Liver (tissue), 9 donors: Measurements from ENCODE around the gene ANKRD17. TPM values are rescaled to one million over a fixed set of nuclear protein-coding genes. Genes with fewer than 3 reads are reported as not detected.
"Not testable (repeated sequence)": the region's sequence is repeated elsewhere in the genome, so short reads cannot be mapped to it uniquely, and the experiment has no call there.

Source experiments
- DNase-seq: peaks from one replicate; pipeline ENCODE4 v3.0.0-alpha.2; 2017; ENCODE audit warnings: low spot score
- H3K27ac ChIP-seq, 2 donors: one replicate each; pipeline ENCODE4 v1.7.0; 2013; ENCODE audit warnings: inconsistent platforms in 2 of 2, low read length in 2 of 2, control low read depth in 1 of 2, low read depth in 1 of 2, mild to moderate bottlenecking in 1 of 2
- H3K27me3 ChIP-seq, 4 donors: one replicate each; pipeline versions ENCODE4 v1.6.1 to v1.7.0; 2013; ENCODE audit warnings: low read length in 3 of 4, inconsistent platforms in 1 of 4, mild to moderate bottlenecking in 1 of 4, moderate library complexity in 1 of 4; ENCODE audit not compliant: control insufficient read depth in 4 of 4, insufficient read depth in 4 of 4
- H3K36me3 ChIP-seq, 4 donors: one replicate each; pipeline versions ENCODE4 v1.6.1 to v1.7.0; 2013; ENCODE audit warnings: low read length in 3 of 4, mild to moderate bottlenecking in 3 of 4, low read depth in 1 of 4, moderate library complexity in 1 of 4; ENCODE audit not compliant: control insufficient read depth in 4 of 4, insufficient read depth in 3 of 4
- H3K4me1 ChIP-seq, 4 donors: one replicate each; pipeline versions ENCODE4 v1.6.1 to v1.7.0; 2013; ENCODE audit warnings: low read length in 3 of 4, mild to moderate bottlenecking in 3 of 4, moderate library complexity in 1 of 4; ENCODE audit not compliant: control insufficient read depth in 4 of 4, insufficient read depth in 4 of 4
- H3K4me3 ChIP-seq, 3 donors: one replicate each; pipeline versions ENCODE4 v1.6.1 to v1.7.0; 2013; ENCODE audit warnings: low read length in 3 of 3, control low read depth in 1 of 3, low read depth in 1 of 3, mild to moderate bottlenecking in 1 of 3
- H3K9ac ChIP-seq, 2 donors: one replicate each; pipeline ENCODE4 v1.7.0; 2013; ENCODE audit warnings: low read length in 2 of 2, mild to moderate bottlenecking in 2 of 2, moderate library complexity in 2 of 2, control low read depth in 1 of 2, low read depth in 1 of 2
- H3K9me3 ChIP-seq, 4 donors: one replicate each; pipeline versions ENCODE4 v1.6.1 to v1.7.0; 2013; ENCODE audit warnings: low read length in 3 of 4; ENCODE audit not compliant: control insufficient read depth in 4 of 4
- EGR1 ChIP-seq, 2 donors: IDR thresholded peaks; 2 replicates each; pipeline ENCODE4 v1.6.1; 2016 to 2018; ENCODE audit warnings: antibody characterized with exemption in 2 of 2, low read depth in 2 of 2
- FOXA1 ChIP-seq: IDR thresholded peaks from 2 replicates; pipeline ENCODE4 v1.6.1; 2016; ENCODE audit warnings: antibody characterized with exemption
- FOXA2 ChIP-seq: IDR thresholded peaks from 2 replicates; pipeline ENCODE4 v1.6.1; 2016; ENCODE audit warnings: antibody characterized with exemption
- GABPA ChIP-seq, 2 donors: IDR thresholded peaks in 1 of 2; conservative IDR thresholded peaks in 1 of 2; 2 replicates each; pipeline ENCODE4 v1.6.1; 2016; ENCODE audit warnings: antibody characterized with exemption in 2 of 2, mild to moderate bottlenecking in 1 of 2, moderate library complexity in 1 of 2
- HNF4A ChIP-seq, 2 donors: conservative IDR thresholded peaks; 2 replicates each; pipeline ENCODE4 v1.6.1; 2016; ENCODE audit warnings: antibody characterized with exemption in 2 of 2, mild to moderate bottlenecking in 2 of 2
- HNF4G ChIP-seq: IDR thresholded peaks from 2 replicates; pipeline ENCODE4 v1.6.1; 2016; ENCODE audit warnings: antibody characterized with exemption
- JUND ChIP-seq, 2 donors: IDR thresholded peaks; 2 replicates each; pipeline ENCODE4 v1.6.1; 2016; ENCODE audit warnings: antibody characterized with exemption in 2 of 2
- NR2F2 ChIP-seq: IDR thresholded peaks from 2 replicates; pipeline ENCODE4 v1.6.1; 2016; ENCODE audit warnings: antibody characterized with exemption
- RAD21 ChIP-seq, 2 donors: IDR thresholded peaks; 2 replicates each; pipeline ENCODE4 v1.6.1; 2016; ENCODE audit warnings: antibody characterized with exemption in 2 of 2, mild to moderate bottlenecking in 2 of 2
- RXRA ChIP-seq, 2 donors: IDR thresholded peaks; 2 replicates each; pipeline ENCODE4 v1.6.1; 2017 to 2018; ENCODE audit warnings: antibody characterized with exemption in 2 of 2, mild to moderate bottlenecking in 1 of 2
- SP1 ChIP-seq: IDR thresholded peaks from 2 replicates; pipeline ENCODE4 v1.6.1; 2018; ENCODE audit warnings: antibody characterized with exemption, mild to moderate bottlenecking
- TAF1 ChIP-seq: conservative IDR thresholded peaks from 2 replicates; pipeline ENCODE4 v1.6.1; 2016; ENCODE audit warnings: antibody characterized with exemption, mild to moderate bottlenecking
- YY1 ChIP-seq: IDR thresholded peaks from 2 replicates; pipeline ENCODE4 v1.6.1; 2016; ENCODE audit warnings: antibody characterized with exemption, mild to moderate bottlenecking
- WGBS: extraction: QIAGEN DNeasy Blood & Tissue Kit; methylation state at CpG from one replicate; pipeline ENCODE4 v1.1.7; 2013; 5-methylcytosine and 5-hydroxymethylcytosine counted together
- polyA plus RNA-seq, 2 donors: library from polyadenylated mRNA; stranded (reverse) in 1 of 2; unstranded in 1 of 2; fragments of 200-250 nt in 1 of 2; fragments of >200 nt in 1 of 2; fragmentation: Nextera tagmentation in 1 of 2; extraction: Ambion mirVana in 1 of 2; gene quantifications; one replicate each; pipeline versions ENCODE4 v1.2.1 to v1.2.3, GENCODE V29; 2013 to 2015
- total RNA-seq, 2 donors: library from RNA; depleted of rRNA; stranded (reverse); fragments of >200 nt; gene quantifications; one replicate each; pipeline ENCODE4 v1.2.3, GENCODE V29; 2014
- TF ChIP-seq, protein P1 (sequence below): IDR thresholded peaks from 2 replicates; pipeline ENCODE4 v1.6.1; 2016; ENCODE audit warnings: antibody characterized with exemption
- TF ChIP-seq, protein P2 (sequence below): IDR thresholded peaks from 2 replicates; pipeline ENCODE4 v1.6.1; 2016; ENCODE audit warnings: antibody characterized with exemption, mild to moderate bottlenecking
- TF ChIP-seq, protein P3 (sequence below): IDR thresholded peaks from 2 replicates; pipeline ENCODE4 v1.6.1; 2016; ENCODE audit warnings: antibody characterized with exemption
- TF ChIP-seq, protein P4 (sequence below): fragments of 150-350 bp; IDR thresholded peaks from 2 replicates; pipeline ENCODE4 v1.5.1; 2017; ENCODE audit warnings: improper control_type of control experiment, low read depth, low read length; ENCODE audit not compliant: missing input control
- TF ChIP-seq, protein P5 (sequence below): IDR thresholded peaks from 2 replicates; pipeline ENCODE4 v1.6.1; 2016; ENCODE audit warnings: antibody characterized with exemption
- donor health status: healthy.
- donor health status: healthy.
- donor health status: healthy.
- donor health status: healthy.
- donor health status: healthy.

Gene ANKRD17
- total and polyA plus RNA-seq, 4 donors: 11.6 to 38.5 (median 19.7) TPM

DNA sequence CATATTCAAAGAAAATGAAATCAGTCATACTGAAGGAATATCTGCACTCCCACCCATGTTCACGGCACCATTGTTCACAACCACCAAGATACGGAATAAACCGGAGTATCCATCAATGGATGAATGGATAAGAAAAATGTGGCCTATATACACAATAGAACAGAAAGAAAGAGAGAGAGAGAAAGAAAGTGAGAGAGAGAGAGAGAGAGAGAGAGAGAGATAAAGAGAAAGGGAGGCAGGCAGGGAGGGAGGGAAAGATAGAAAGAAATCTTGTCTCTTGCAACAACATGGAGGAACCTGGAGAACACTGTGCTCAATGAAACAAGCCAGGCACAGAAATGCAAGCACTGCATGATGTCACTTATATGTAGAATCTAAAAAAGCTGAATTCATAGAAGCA is 52.4 kb downstream of the ANKRD17 start:
- Histone ChIP-seq H3K27ac (no peak overlapping the region), H3K4me3 (no peak overlapping the region), H3K9ac (no peak overlapping the region), H3K27me3 (no peaks in the 10 kb centered on the region), H3K4me1 (peaks cover 0 to 3% (median 1%) of the 10 kb centered on the region in 4 donors), H3K9me3 (no peaks in the 10 kb centered on the region), H3K36me3 (no peaks in the 10 kb centered on the region)
- no peak for DNase-seq
- TF ChIP-seq, protein P1, sequence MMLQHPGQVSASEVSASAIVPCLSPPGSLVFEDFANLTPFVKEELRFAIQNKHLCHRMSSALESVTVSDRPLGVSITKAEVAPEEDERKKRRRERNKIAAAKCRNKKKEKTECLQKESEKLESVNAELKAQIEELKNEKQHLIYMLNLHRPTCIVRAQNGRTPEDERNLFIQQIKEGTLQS: no peak
- no peak for TF ChIP-seq FOXA1
- WGBS: 98% methylated on average over 3 of the region's 3 CpGs

DNA sequence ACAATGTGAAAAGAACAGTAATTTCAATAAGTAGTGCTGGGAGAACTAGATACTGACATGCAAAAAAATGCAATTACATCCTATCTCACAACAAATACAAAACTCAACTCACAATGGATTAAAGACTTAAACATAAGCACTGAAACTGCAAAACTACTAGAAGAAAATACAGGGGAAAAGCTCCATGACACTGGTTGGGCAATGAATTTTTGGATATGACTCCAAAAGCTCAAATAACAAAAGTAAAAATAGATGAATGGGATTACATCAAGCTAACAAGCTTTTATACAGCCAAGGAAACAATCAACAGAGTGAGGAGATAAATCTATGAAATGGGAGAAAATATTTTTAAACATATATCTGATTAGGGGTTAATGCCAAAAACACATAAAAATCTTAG is 53.1 kb downstream of the ANKRD17 start:
- H3K36me3 ChIP-seq: no peaks in the 10 kb centered on the region
- TF ChIP-seq, protein P2, sequence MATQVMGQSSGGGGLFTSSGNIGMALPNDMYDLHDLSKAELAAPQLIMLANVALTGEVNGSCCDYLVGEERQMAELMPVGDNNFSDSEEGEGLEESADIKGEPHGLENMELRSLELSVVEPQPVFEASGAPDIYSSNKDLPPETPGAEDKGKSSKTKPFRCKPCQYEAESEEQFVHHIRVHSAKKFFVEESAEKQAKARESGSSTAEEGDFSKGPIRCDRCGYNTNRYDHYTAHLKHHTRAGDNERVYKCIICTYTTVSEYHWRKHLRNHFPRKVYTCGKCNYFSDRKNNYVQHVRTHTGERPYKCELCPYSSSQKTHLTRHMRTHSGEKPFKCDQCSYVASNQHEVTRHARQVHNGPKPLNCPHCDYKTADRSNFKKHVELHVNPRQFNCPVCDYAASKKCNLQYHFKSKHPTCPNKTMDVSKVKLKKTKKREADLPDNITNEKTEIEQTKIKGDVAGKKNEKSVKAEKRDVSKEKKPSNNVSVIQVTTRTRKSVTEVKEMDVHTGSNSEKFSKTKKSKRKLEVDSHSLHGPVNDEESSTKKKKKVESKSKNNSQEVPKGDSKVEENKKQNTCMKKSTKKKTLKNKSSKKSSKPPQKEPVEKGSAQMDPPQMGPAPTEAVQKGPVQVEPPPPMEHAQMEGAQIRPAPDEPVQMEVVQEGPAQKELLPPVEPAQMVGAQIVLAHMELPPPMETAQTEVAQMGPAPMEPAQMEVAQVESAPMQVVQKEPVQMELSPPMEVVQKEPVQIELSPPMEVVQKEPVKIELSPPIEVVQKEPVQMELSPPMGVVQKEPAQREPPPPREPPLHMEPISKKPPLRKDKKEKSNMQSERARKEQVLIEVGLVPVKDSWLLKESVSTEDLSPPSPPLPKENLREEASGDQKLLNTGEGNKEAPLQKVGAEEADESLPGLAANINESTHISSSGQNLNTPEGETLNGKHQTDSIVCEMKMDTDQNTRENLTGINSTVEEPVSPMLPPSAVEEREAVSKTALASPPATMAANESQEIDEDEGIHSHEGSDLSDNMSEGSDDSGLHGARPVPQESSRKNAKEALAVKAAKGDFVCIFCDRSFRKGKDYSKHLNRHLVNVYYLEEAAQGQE: no peak
- H3K4me1 ChIP-seq: peaks cover 0 to 2% (median 0%) of the 10 kb centered on the region in 4 donors
- no peak overlapping the region for H3K9ac ChIP-seq
- H3K9me3 ChIP-seq: no peaks in the 10 kb centered on the region
- no peaks in the 10 kb centered on the region for H3K27me3 ChIP-seq
- no peak overlapping the region for H3K4me3 ChIP-seq
- H3K27ac ChIP-seq: no peak overlapping the region
- no peak for DNase-seq

DNA sequence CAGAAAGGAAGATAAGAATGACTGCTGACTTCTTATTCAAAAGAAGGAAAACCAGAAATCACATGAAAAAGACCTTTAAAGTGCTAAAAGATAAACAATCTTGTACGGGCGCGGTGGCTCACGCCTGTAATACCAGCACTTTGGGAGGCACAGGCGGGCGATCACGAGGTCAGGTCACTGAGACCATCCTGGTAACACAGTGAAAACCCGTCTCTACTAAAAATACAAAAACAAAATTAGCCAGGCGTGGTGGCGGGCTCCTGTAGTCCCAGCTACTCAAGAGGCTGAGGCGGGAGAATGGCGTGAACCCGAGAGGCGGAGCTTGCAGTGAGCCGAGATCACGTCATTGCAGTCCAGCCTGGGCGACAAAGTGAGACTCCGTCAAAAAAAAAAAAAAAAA is 54.6 kb downstream of the ANKRD17 start:
- not testable (repeated sequence) for H3K27me3 ChIP-seq, H3K4me1 ChIP-seq, H3K9ac ChIP-seq, H3K27ac ChIP-seq, DNase-seq, H3K36me3 ChIP-seq, H3K4me3 ChIP-seq, H3K9me3 ChIP-seq
- 98% methylated on average over 18 of the region's 18 CpGs for WGBS

DNA sequence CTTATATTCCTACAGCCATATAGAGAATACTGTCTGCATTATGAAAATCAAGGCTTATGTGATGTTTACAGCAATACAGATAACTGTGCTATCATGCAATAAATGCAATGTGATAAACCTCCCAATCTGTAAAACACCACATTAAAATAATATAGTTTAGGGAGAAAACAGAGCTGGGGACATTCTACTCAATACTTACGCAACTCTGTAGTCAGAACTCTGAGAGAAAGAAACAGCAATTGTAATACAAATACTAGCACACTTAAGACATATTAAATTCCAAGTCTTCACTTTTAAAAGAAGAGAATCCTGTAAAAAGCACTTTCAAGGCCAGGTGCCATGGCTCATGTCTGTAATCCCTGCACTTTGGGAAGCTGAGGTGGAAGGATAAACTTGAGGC is 61.4 kb downstream of the ANKRD17 start:
- DNase-seq: no peak
- H3K36me3 ChIP-seq: no peaks in the 10 kb centered on the region
- 100% methylated on average over 1 of the region's 1 CpG for WGBS
- TF ChIP-seq RXRA (IDR thresholded peaks at IDR 0.05) (no peak), TAF1 (no peak), JUND (IDR thresholded peaks at IDR 0.05) (no peak), NR2F2 (no peak), RAD21 (IDR thresholded peaks at IDR 0.05) (no peak), HNF4A (conservative IDR thresholded peaks at IDR 0.05) (no peak), HNF4G (no peak), FOXA2 (no peak), FOXA1 (no peak), EGR1 (IDR thresholded peaks at IDR 0.05; ENCODE audit: low read depth in 2 of 2) (no peak), SP1 (no peak), YY1 (no peak), GABPA (IDR thresholded peaks at IDR 0.05 in 1 of 2, conservative IDR thresholded peaks at IDR 0.05 in 1 of 2) (no peak)
- TF ChIP-seq, protein P3, sequence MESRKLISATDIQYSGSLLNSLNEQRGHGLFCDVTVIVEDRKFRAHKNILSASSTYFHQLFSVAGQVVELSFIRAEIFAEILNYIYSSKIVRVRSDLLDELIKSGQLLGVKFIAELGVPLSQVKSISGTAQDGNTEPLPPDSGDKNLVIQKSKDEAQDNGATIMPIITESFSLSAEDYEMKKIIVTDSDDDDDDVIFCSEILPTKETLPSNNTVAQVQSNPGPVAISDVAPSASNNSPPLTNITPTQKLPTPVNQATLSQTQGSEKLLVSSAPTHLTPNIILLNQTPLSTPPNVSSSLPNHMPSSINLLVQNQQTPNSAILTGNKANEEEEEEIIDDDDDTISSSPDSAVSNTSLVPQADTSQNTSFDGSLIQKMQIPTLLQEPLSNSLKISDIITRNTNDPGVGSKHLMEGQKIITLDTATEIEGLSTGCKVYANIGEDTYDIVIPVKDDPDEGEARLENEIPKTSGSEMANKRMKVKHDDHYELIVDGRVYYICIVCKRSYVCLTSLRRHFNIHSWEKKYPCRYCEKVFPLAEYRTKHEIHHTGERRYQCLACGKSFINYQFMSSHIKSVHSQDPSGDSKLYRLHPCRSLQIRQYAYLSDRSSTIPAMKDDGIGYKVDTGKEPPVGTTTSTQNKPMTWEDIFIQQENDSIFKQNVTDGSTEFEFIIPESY: no peak
- TF ChIP-seq, protein P4, sequence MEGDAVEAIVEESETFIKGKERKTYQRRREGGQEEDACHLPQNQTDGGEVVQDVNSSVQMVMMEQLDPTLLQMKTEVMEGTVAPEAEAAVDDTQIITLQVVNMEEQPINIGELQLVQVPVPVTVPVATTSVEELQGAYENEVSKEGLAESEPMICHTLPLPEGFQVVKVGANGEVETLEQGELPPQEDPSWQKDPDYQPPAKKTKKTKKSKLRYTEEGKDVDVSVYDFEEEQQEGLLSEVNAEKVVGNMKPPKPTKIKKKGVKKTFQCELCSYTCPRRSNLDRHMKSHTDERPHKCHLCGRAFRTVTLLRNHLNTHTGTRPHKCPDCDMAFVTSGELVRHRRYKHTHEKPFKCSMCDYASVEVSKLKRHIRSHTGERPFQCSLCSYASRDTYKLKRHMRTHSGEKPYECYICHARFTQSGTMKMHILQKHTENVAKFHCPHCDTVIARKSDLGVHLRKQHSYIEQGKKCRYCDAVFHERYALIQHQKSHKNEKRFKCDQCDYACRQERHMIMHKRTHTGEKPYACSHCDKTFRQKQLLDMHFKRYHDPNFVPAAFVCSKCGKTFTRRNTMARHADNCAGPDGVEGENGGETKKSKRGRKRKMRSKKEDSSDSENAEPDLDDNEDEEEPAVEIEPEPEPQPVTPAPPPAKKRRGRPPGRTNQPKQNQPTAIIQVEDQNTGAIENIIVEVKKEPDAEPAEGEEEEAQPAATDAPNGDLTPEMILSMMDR: no peak
- TF ChIP-seq, protein P1: no peak
- TF ChIP-seq, protein P5, sequence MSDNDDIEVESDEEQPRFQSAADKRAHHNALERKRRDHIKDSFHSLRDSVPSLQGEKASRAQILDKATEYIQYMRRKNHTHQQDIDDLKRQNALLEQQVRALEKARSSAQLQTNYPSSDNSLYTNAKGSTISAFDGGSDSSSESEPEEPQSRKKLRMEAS: no peak

More for the DNA sequence above, 61.4 kb downstream of the ANKRD17 start:
- Histone ChIP-seq H3K9ac (no peak overlapping the region), H3K4me1 (peaks cover 0 to 2% (median 2%) of the 10 kb centered on the region in 4 donors), H3K9me3 (no peaks in the 10 kb centered on the region), H3K27ac (no peak overlapping the region), H3K4me3 (no peak overlapping the region), H3K27me3 (no peaks in the 10 kb centered on the region)
